Heart right ventricle (tissue), 16 donors: Measurements from ENCODE around the gene TPI1. TPM values are rescaled to one million over a fixed set of nuclear protein-coding genes. Genes with fewer than 3 reads are reported as not detected.

Experiments
- ATAC-seq, 8 donors: fragments of 200-7000 bp; cut with Tn5 transposase; one replicate each; pipeline ENCODE4 v1.9.1; 2020; ENCODE audit warnings: mild to moderate bottlenecking in 8 of 8, moderate library complexity in 8 of 8, moderate number of reproducible peaks in 1 of 8
- DNase-seq, 2 donors: peaks; one replicate each; pipeline ENCODE4 v3.0.0-alpha.2; 2020
- H3K27ac ChIP-seq, 10 donors: fragments of 200-600 bp; sonication (generic) in 2 of 10; one replicate each; pipeline versions ENCODE4 v1.5.0 to v1.8.0; 2020 to 2022; ENCODE audit warnings: mild to moderate bottlenecking in 3 of 10
- H3K27me3 ChIP-seq, 7 donors: fragments of 200-600 bp; one replicate each; pipeline ENCODE4 v1.8.0; 2021 to 2022; ENCODE audit warnings: mild to moderate bottlenecking in 2 of 7
- H3K36me3 ChIP-seq, 9 donors: fragments of 200-600 bp; sonication (generic) in 1 of 9; one replicate each; pipeline versions ENCODE4 v1.5.0 to v1.8.0; 2020 to 2022; ENCODE audit warnings: mild to moderate bottlenecking in 2 of 9
- H3K4me1 ChIP-seq, 9 donors: fragments of 200-600 bp; sonication (generic) in 1 of 9; one replicate each; pipeline versions ENCODE4 v1.5.0 to v1.8.0; 2020 to 2022; ENCODE audit warnings: mild to moderate bottlenecking in 4 of 9
- H3K4me3 ChIP-seq, 10 donors: fragments of 200-600 bp; sonication (generic) in 2 of 10; one replicate each; pipeline versions ENCODE4 v1.5.0 to v1.8.0; 2020 to 2022; ENCODE audit warnings: mild to moderate bottlenecking in 7 of 10, moderate library complexity in 2 of 10
- H3K9me3 ChIP-seq, 11 donors: fragments of 200-600 bp in 10 of 11; sonication (generic) in 2 of 11; one replicate each; pipeline versions ENCODE4 v1.5.0 to v1.8.0; 2013 to 2022; ENCODE audit warnings: mild to moderate bottlenecking in 2 of 11, control low read depth in 1 of 11, moderate library complexity in 1 of 11
- CTCF ChIP-seq, 9 donors: fragments of 200-600 bp; sonication (generic) in 2 of 9; IDR thresholded peaks; one replicate each; pipeline versions ENCODE4 v1.5.0 to v1.8.0; 2021 to 2022; ENCODE audit warnings: antibody characterized with exemption in 9 of 9, mild to moderate bottlenecking in 5 of 9, moderate library complexity in 1 of 9
- WGBS, 2 donors: extraction: QIAGEN DNeasy Blood & Tissue Kit; methylation state at CpG; one replicate each; pipeline ENCODE4 v1.1.7; 2013; ENCODE audit warnings: inconsistent platforms in 1 of 2; 5-methylcytosine and 5-hydroxymethylcytosine counted together
- intact Hi-C, 10 donors: fragments of 100-400 bp; cut with DNase I; formaldehyde crosslinking; loops; one replicate each; pipeline versions ENCODE4 v1.11.1 to v1.14.2; 2022
- long read RNA-seq, 3 donors: library from polyadenylated mRNA; unstranded; transcript quantifications; one replicate each; pipeline ENCODE4 v2.0.0, GENCODE V29; 2020 to 2021
- polyA plus RNA-seq, 2 donors: library from polyadenylated mRNA; stranded (reverse); fragments of 200-250 nt; gene quantifications; one replicate each; pipeline ENCODE4 v1.2.3, GENCODE V29; 2013
- total RNA-seq, 10 donors: library from RNA; stranded (reverse); fragmentation: NEBNext Ultra II Directional in 3 of 10; extraction: Animal tissue kit (Norgen Biotek cat#: 25700) in 3 of 10; gene quantifications; one replicate each; pipeline versions ENCODE4 v1.2.1 to v1.2.4, GENCODE V29; 2021 to 2023
- donor health status: Arrhythmogenic right ventricular cardiomyopathy.
- donor health status: ischemic (EF 13 %, LVEDD 7.1; RV severe dilation, severe dysfunction).
- donor health status: healthy with polysubstance abuse.
- donor health status: DM: no; HTN: yes; CAD: no.
- donor health status: DM: no; HTN: no; CAD: no.
- donor health status: ischemic (EF 25% LVEDD 6.9; RV normal size, moderate dysfunction).
- donor health status: ischemic (EF 25% LVEDD 5.7; RV mildly dilated, moderate dysfunction).
- donor health status: healthy.
- donor health status: DM: yes; HTN: yes; CAD: no.
- donor health status: Ischemic cardiomyopathy.
- donor health status: ischemic (EF 35%, LVEDD 5.7; RV mildly dilated, moderate dysfunction).
- donor health status: nonischemic (EF 11% LVEDD 7.7; RV severe dilation, severe dysfunction).
- donor health status: DM: yes; HTN: yes; CAD: no.
- donor health status: PGD.
- donor health status: ischemic (EF 29% LVEDD 5.4; RV normal size, mild dysfunction).
- donor health status: nonischemic (EF 23%, LVEDD 6.1; RV moderate dilation, normal function).

Gene TPI1
- total RNA-seq (1,000 to 10,000 TPM in 1 of 10 donors, 100 to 1,000 TPM in 9; 739 to 1,044 (median 839) TPM), polyA plus RNA-seq (1,000 to 10,000 TPM in 1 of 2 donors, 100 to 1,000 TPM in 1; 367 to 1,432 TPM)
- long read RNA-seq, donor 1, transcript TPI1-201 (7 exons, 1,763 nt), result major isoform, 909 of 953 reads
- long read RNA-seq, donor 1, partial matches to known transcripts, result 22 of 953 reads
- long read RNA-seq, donor 1, other reads (novel, unspliced or antisense), result 20 of 953 reads
- long read RNA-seq, donor 2, transcript TPI1-204 (2 exons, 427 nt), result minor isoform, 5 of 1,103 reads
- long read RNA-seq, donor 2, transcript TPI1-201 (7 exons, 1,763 nt), result major isoform, 1,044 of 1,103 reads
- long read RNA-seq, donor 2, partial matches to known transcripts, result 16 of 1,103 reads
- long read RNA-seq, donor 2, other reads (novel, unspliced or antisense), result 37 of 1,103 reads
- long read RNA-seq, donor 3, transcript TPI1-201 (7 exons, 1,763 nt), result major isoform, 1,412 of 1,482 reads
- long read RNA-seq, donor 3, partial matches to known transcripts, result 20 of 1,482 reads
- long read RNA-seq, donor 3, other reads (novel, unspliced or antisense), result 50 of 1,482 reads

DNA sequence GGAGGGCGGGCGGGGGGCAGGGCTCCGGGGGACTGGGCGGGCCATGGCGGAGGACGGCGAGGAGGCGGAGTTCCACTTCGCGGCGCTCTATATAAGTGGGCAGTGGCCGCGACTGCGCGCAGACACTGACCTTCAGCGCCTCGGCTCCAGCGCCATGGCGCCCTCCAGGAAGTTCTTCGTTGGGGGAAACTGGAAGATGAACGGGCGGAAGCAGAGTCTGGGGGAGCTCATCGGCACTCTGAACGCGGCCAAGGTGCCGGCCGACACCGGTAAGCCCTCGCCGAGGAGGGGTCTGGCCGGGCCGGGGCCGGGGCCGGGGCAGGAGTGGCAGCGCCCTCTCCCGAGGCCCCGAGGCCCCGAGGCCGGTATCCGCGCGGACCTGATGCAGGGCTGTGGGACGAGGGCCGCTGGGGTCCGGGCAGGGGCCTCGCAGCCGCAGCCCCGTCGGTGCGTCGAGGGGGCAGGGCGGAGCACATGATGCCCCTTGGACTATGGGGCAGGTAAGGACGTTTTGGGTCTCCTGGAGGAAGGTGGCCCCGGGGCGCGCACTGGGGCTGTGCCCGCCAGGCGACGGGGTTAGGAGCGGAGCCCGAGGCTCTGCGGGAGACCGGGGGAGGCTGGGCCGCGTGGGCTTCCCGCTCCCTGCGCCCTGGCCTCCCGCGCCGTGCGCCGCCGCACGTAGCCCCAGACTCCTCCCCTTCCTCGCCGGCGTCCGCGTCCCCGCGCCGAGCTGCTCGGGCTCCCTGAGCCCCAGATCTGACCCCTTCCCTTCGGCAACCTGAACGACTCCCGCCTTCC is at the start of gene TPI1:
Gene TPI1 (plus strand): TSS at position 119 of the 798 bp plus-strand sequence. CDS start 36 bp downstream, at position 155.
- H3K27ac ChIP-seq, result peak within 1 kb of the TSS; percentile 93 to 100 (median 100)
- DNase-seq (peak; percentile 86 to 89), ATAC-seq (peak; percentile 81 to 93 (median 88))
- H3K4me3 ChIP-seq, result peak within 1 kb of the TSS; percentile 81 to 100 (median 98)
- intact Hi-C loops, result loop anchor here in 2 of 10 donors (5.0 to 10.0 kb wide), 2 partner anchors 70 to 77 kb away; partner anchors contain the start of genes C12orf57 (in 1 of the 2) and RNU7-1 (in 1 of the 2)
- H3K4me1 ChIP-seq, result peaks cover 32 to 53% (median 49%) of the 10 kb centered on the region in 9 donors
- WGBS, 2 donors, result 1% methylated on average over 73 to 86 of the region's 86 CpGs
- no peaks in the 10 kb centered on the region for H3K9me3 ChIP-seq
- peak in 4 of 9 donors; percentile 11 to 24 (median 20) for TF ChIP-seq CTCF (IDR thresholded peaks at IDR 0.05)
- peaks cover 0 to 67% (median 42%) of the 10 kb centered on the region in 9 donors for H3K36me3 ChIP-seq
- no peaks in the 10 kb centered on the region for H3K27me3 ChIP-seq

DNA sequence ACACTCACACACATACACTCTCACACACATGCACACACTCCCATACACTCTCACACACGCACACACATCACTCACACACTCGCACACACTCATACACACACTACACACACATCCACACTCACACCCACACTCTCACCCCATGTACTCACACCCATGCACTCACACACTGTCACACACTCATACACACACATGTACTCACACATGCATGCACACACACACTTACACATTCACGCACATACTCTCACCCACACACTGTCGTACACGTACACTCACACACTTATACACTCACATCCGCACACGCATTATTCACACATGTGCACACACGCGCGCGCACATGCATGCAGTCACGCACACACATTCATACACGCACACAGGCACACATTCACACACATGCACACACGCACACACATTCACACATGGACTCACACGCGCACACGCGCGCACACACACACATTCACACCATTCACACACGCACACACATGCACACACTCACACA is 49.6 kb upstream of the TPI1 start:
- no peaks in the 10 kb centered on the region for H3K9me3 ChIP-seq
- H3K27ac ChIP-seq, result no peak overlapping the region
- H3K4me3 ChIP-seq, result no peak overlapping the region
- peaks cover 3 to 32% (median 16%) of the 10 kb centered on the region in 9 donors for H3K4me1 ChIP-seq
- DNase-seq, result no peak
- peaks cover 0 to 13% (median 4%) of the 10 kb centered on the region in 7 donors for H3K27me3 ChIP-seq
- peaks cover 0 to 26% (median 0%) of the 10 kb centered on the region in 9 donors for H3K36me3 ChIP-seq
- ATAC-seq, result no peak
- no peak for TF ChIP-seq CTCF (IDR thresholded peaks at IDR 0.05)
- intact Hi-C loops, result no loop called here
- 86 to 94% methylated on average over 20 of the region's 20 CpGs for WGBS, 2 donors

- H3K4me3 ChIP-seq, result no peak overlapping the region
These were observed 49.1 kb upstream of the TPI1 start for GRCh38 chr12:6818222-6818621.

More at GRCh38 chr12:6818222-6818621, 49.1 kb upstream of the TPI1 start:
- no peak for ATAC-seq
- intact Hi-C loops, result no loop called here
- peaks cover 3 to 37% (median 16%) of the 10 kb centered on the region in 9 donors for H3K4me1 ChIP-seq
- 67 to 86% methylated on average over 10 of the region's 10 CpGs for WGBS, 2 donors
- no peaks in the 10 kb centered on the region for H3K9me3 ChIP-seq
- H3K36me3 ChIP-seq, result peaks cover 0 to 26% (median 0%) of the 10 kb centered on the region in 9 donors
- TF ChIP-seq CTCF (IDR thresholded peaks at IDR 0.05), result no peak
- no peak for DNase-seq
- H3K27ac ChIP-seq, result no peak overlapping the region
- H3K27me3 ChIP-seq, result peaks cover 0 to 14% (median 4%) of the 10 kb centered on the region in 7 donors
